T-helper 1 cell treated with Interleukin-12 subunit alpha and Interleukin-12 subunit beta and Interleukin-4 antibody, amounts not matched to agents 30 μg/mL and 1 μg/mL, for 36 hours (primary cell): ENCODE measurements around the gene NR6A1.

Experiments
- H3K27ac Mint-ChIP-seq: one replicate; pipeline ENCODE4 v1.8.0; 2021; ENCODE audit warnings: mild to moderate bottlenecking, mixed read lengths
- H3K27me3 Mint-ChIP-seq: one replicate; pipeline ENCODE4 v1.8.0; 2021; ENCODE audit warnings: low read depth, mixed read lengths
- H3K36me3 Mint-ChIP-seq: one replicate; pipeline ENCODE4 v1.8.0; 2021; ENCODE audit warnings: low read depth, mixed read lengths
- H3K4me1 Mint-ChIP-seq: one replicate; pipeline ENCODE4 v1.8.0; 2021; ENCODE audit warnings: low read depth, mixed read lengths
- H3K4me3 Mint-ChIP-seq: one replicate; pipeline ENCODE4 v1.8.0; 2021; ENCODE audit warnings: mild to moderate bottlenecking, moderate library complexity, mixed read lengths
- H3K9me3 Mint-ChIP-seq: one replicate; pipeline ENCODE4 v1.8.0; 2021; ENCODE audit warnings: mixed read lengths

The NR6A1 gene

GRCh38 chr9:124501771-124502320 lies 269.3 kb downstream of the NR6A1 start:
- peaks cover 31% of the 10 kb centered on the region for H3K27me3 Mint-ChIP-seq
- no peaks in the 10 kb centered on the region for H3K9me3 Mint-ChIP-seq
- H3K4me3 Mint-ChIP-seq, result no peak overlapping the region
- peaks cover 2% of the 10 kb centered on the region for H3K36me3 Mint-ChIP-seq
- H3K27ac Mint-ChIP-seq, result no peak overlapping the region
- H3K4me1 Mint-ChIP-seq, result peaks cover 7% of the 10 kb centered on the region

GRCh38 chr9:124500796-124501611 lies 270.1 kb downstream of the NR6A1 start:
- H3K27ac Mint-ChIP-seq, result no peak overlapping the region
- peaks cover 2% of the 10 kb centered on the region for H3K36me3 Mint-ChIP-seq
- H3K27me3 Mint-ChIP-seq, result peaks cover 29% of the 10 kb centered on the region
- no peaks in the 10 kb centered on the region for H3K9me3 Mint-ChIP-seq
- H3K4me3 Mint-ChIP-seq, result no peak overlapping the region
- H3K4me1 Mint-ChIP-seq, result peaks cover 9% of the 10 kb centered on the region

GRCh38 chr9:124500028-124500795 lies 270.9 kb downstream of the NR6A1 start:
- H3K36me3 Mint-ChIP-seq, result no peaks in the 10 kb centered on the region
- H3K9me3 Mint-ChIP-seq, result no peaks in the 10 kb centered on the region
- no peak overlapping the region for H3K27ac Mint-ChIP-seq
- no peak overlapping the region for H3K4me3 Mint-ChIP-seq
- H3K4me1 Mint-ChIP-seq, result peaks cover 11% of the 10 kb centered on the region
- H3K27me3 Mint-ChIP-seq, result peaks cover 26% of the 10 kb centered on the region

- H3K27ac Mint-ChIP-seq, result no peak overlapping the region
- no peak overlapping the region for H3K4me3 Mint-ChIP-seq
- H3K9me3 Mint-ChIP-seq, result no peaks in the 10 kb centered on the region
- peaks cover 11% of the 10 kb centered on the region for H3K4me1 Mint-ChIP-seq
- no peaks in the 10 kb centered on the region for H3K36me3 Mint-ChIP-seq
- peaks cover 24% of the 10 kb centered on the region for H3K27me3 Mint-ChIP-seq
Observed at GRCh38 chr9:124499216-124499615, 271.9 kb downstream of the NR6A1 start.

GRCh38 chr9:124498499-124499146 lies 272.5 kb downstream of the NR6A1 start:
- Mint-ChIP-seq H3K9me3 (no peaks in the 10 kb centered on the region), H3K27me3 (peaks cover 18% of the 10 kb centered on the region), H3K4me3 (no peak overlapping the region)

GRCh38 chr9:124498040-124498439 lies 273.1 kb downstream of the NR6A1 start:
- Mint-ChIP-seq H3K4me3 (no peak overlapping the region), H3K36me3 (no peaks in the 10 kb centered on the region), H3K4me1 (peaks cover 7% of the 10 kb centered on the region), H3K27ac (no peak overlapping the region), H3K27me3 (peaks cover 15% of the 10 kb centered on the region), H3K9me3 (no peaks in the 10 kb centered on the region)

More at GRCh38 chr9:124498499-124499146, 272.5 kb downstream of the NR6A1 start:
- Mint-ChIP-seq H3K27ac (no peak overlapping the region), H3K4me1 (peaks cover 7% of the 10 kb centered on the region), H3K36me3 (no peaks in the 10 kb centered on the region)

GRCh38 chr9:124497441-124497840 lies 273.7 kb downstream of the NR6A1 start:
- Mint-ChIP-seq H3K4me1 (peaks cover 7% of the 10 kb centered on the region), H3K4me3 (no peak overlapping the region), H3K27ac (no peak overlapping the region), H3K27me3 (peaks cover 12% of the 10 kb centered on the region), H3K9me3 (no peaks in the 10 kb centered on the region), H3K36me3 (no peaks in the 10 kb centered on the region)

- H3K9me3 Mint-ChIP-seq, result no peaks in the 10 kb centered on the region
- peaks cover 4% of the 10 kb centered on the region for H3K27me3 Mint-ChIP-seq
- no peaks in the 10 kb centered on the region for H3K36me3 Mint-ChIP-seq
- peaks cover 7% of the 10 kb centered on the region for H3K4me1 Mint-ChIP-seq
- H3K4me3 Mint-ChIP-seq, result no peak overlapping the region
- H3K27ac Mint-ChIP-seq, result no peak overlapping the region
Observed at GRCh38 chr9:124496463-124496862, 274.6 kb downstream of the NR6A1 start.

GRCh38 chr9:124496075-124496449 lies 275.0 kb downstream of the NR6A1 start:
- H3K4me1 Mint-ChIP-seq, result peaks cover 7% of the 10 kb centered on the region
- no peak overlapping the region for H3K27ac Mint-ChIP-seq
- H3K9me3 Mint-ChIP-seq, result no peaks in the 10 kb centered on the region

GRCh38 chr9:124495126-124496074 lies 275.7 kb downstream of the NR6A1 start:
- Mint-ChIP-seq H3K9me3 (no peaks in the 10 kb centered on the region), H3K4me3 (peak overlapping the region; percentile 21)

More at GRCh38 chr9:124496075-124496449, 275.0 kb downstream of the NR6A1 start:
- Mint-ChIP-seq H3K27me3 (peaks cover 4% of the 10 kb centered on the region), H3K36me3 (no peaks in the 10 kb centered on the region), H3K4me3 (peak overlapping the region; percentile 21)

GRCh38 chr9:124493794-124494479 lies 277.2 kb downstream of the NR6A1 start:
- Mint-ChIP-seq H3K9me3 (no peaks in the 10 kb centered on the region), H3K4me1 (peaks cover 4% of the 10 kb centered on the region), H3K4me3 (no peak overlapping the region), H3K27ac (no peak overlapping the region), H3K27me3 (peaks cover 4% of the 10 kb centered on the region), H3K36me3 (no peaks in the 10 kb centered on the region)

More at GRCh38 chr9:124495126-124496074, 275.7 kb downstream of the NR6A1 start:
- Mint-ChIP-seq H3K27ac (no peak overlapping the region), H3K27me3 (peaks cover 4% of the 10 kb centered on the region), H3K4me1 (peaks cover 4% of the 10 kb centered on the region), H3K36me3 (no peaks in the 10 kb centered on the region)

- H3K27ac Mint-ChIP-seq, result no peak overlapping the region
- H3K36me3 Mint-ChIP-seq, result no peaks in the 10 kb centered on the region
- peaks cover 4% of the 10 kb centered on the region for H3K27me3 Mint-ChIP-seq
Observed at GRCh38 chr9:124493218-124493617, 277.9 kb downstream of the NR6A1 start.

GRCh38 chr9:124492818-124493217 lies 278.3 kb downstream of the NR6A1 start:
- H3K27me3 Mint-ChIP-seq, result peaks cover 4% of the 10 kb centered on the region
- H3K27ac Mint-ChIP-seq, result no peak overlapping the region

More at GRCh38 chr9:124493218-124493617, 277.9 kb downstream of the NR6A1 start:
- no peaks in the 10 kb centered on the region for H3K9me3 Mint-ChIP-seq
- no peak overlapping the region for H3K4me3 Mint-ChIP-seq
- peaks cover 4% of the 10 kb centered on the region for H3K4me1 Mint-ChIP-seq

More at GRCh38 chr9:124492818-124493217, 278.3 kb downstream of the NR6A1 start:
- H3K4me3 Mint-ChIP-seq, result no peak overlapping the region
- no peaks in the 10 kb centered on the region for H3K36me3 Mint-ChIP-seq
- H3K9me3 Mint-ChIP-seq, result no peaks in the 10 kb centered on the region
- H3K4me1 Mint-ChIP-seq, result peaks cover 4% of the 10 kb centered on the region
